PC-3 (cell line): ENCODE measurements around the gene RBM33. TPM values are rescaled to one million over a fixed set of nuclear protein-coding genes. Genes with fewer than 3 reads are reported as not detected.
A peak's percentile ranks its signal among the peaks of the same experiment; 100 is the strongest.

ENCODE experiments used
- ATAC-seq: fragments of 200-7000 bp; cut with Tn5 transposase; 2 replicates; pipeline ENCODE4 v1.9.1; 2020; ENCODE audit warnings: mild to moderate bottlenecking, moderate library complexity
- BruUV-seq: library from RNA; stranded (reverse); fragments of 400-500 nt; replicated peaks from 2 replicates; lab custom pipeline; 2021; lab: Mats Ljungman, UMichigan
- CTCF ChIA-PET: fragments of 300-600 bp; sonication (Branson Sonifier 250); formaldehyde crosslinking; loops from one replicate; lab custom pipeline; 2022; ENCODE audit warnings: antibody characterized with exemption; lab: Charles Lee
- POLR2A ChIA-PET: fragments of 300-600 bp; sonication (Branson Sonifier 250); formaldehyde crosslinking; loops from one replicate; lab custom pipeline; 2022; ENCODE audit warnings: antibody characterized with exemption; ENCODE audit not compliant: unreplicated experiment; lab: Charles Lee
- DNase-seq: peaks from one replicate; pipeline ENCODE4 v3.0.0-alpha.2; 2015
- H2AFZ ChIP-seq: fragments of 300-600 bp; sonication (generic); 2 replicates; pipeline ENCODE4 v1.6.0; 2016; ENCODE audit warnings: antibody characterized with exemption, low read length
- H3F3A ChIP-seq: fragments of 300-600 bp; sonication (generic); one replicate; pipeline ENCODE4 v1.6.0; 2017; ENCODE audit warnings: antibody characterized with exemption, low read length, control low read depth, mild to moderate bottlenecking; ENCODE audit not compliant: unreplicated experiment
- H3K27ac ChIP-seq: fragments of 300-600 bp; sonication (generic); 2 replicates; pipeline ENCODE4 v1.5.1; 2016; ENCODE audit warnings: mild to moderate bottlenecking, low read length
- H3K27me3 ChIP-seq: fragments of 300-600 bp; sonication (generic); 2 replicates; pipeline ENCODE4 v1.6.1; 2016; ENCODE audit warnings: low read length, mixed read lengths
- H3K36me3 ChIP-seq: fragments of 300-600 bp; sonication (generic); 2 replicates; pipeline ENCODE4 v1.6.1; 2016; ENCODE audit warnings: low read depth, mixed run types, low read length, mixed read lengths
- H3K4me1 ChIP-seq: fragments of 300-600 bp; sonication (generic); 2 replicates; pipeline ENCODE4 v1.5.1; 2016; ENCODE audit warnings: low read length; ENCODE audit not compliant: insufficient read depth
- H3K4me2 ChIP-seq: fragments of 300-600 bp; sonication (generic); 2 replicates; pipeline ENCODE4 v1.6.0; 2016; ENCODE audit warnings: low read length
- H3K4me3 ChIP-seq: fragments of 300-600 bp; sonication (generic); 2 replicates; pipeline ENCODE4 v1.5.1; 2016; ENCODE audit warnings: mild to moderate bottlenecking, low read length, mixed read lengths
- H3K79me2 ChIP-seq: fragments of 300-600 bp; sonication (generic); 2 replicates; pipeline ENCODE4 v1.6.1; 2017; ENCODE audit warnings: low read length, mixed read lengths
- H3K9ac ChIP-seq: fragments of 300-600 bp; sonication (generic); 2 replicates; pipeline ENCODE4 v1.6.0; 2016; ENCODE audit warnings: mild to moderate bottlenecking, low read length
- H3K9me2 ChIP-seq: fragments of 300-600 bp; sonication (generic); replicated peaks from 2 replicates; pipeline ENCODE4 v1.6.1; 2016; ENCODE audit warnings: mixed run types, low read length, mixed read lengths
- H3K9me3 ChIP-seq: fragments of 300-600 bp; sonication (generic); 2 replicates; pipeline ENCODE4 v1.6.1; 2016; ENCODE audit warnings: low read length, mixed read lengths
- H4K20me1 ChIP-seq: fragments of 300-600 bp; sonication (generic); 2 replicates; pipeline ENCODE4 v1.6.1; 2016; ENCODE audit warnings: low read length, mixed read lengths
- CTCF ChIP-seq: fragments of 300-600 bp; sonication (generic); conservative IDR thresholded peaks from 2 replicates; pipeline ENCODE4 v1.5.1; 2017; ENCODE audit warnings: antibody characterized with exemption, low read depth, mild to moderate bottlenecking, low read length
- EZH2 ChIP-seq: fragments of 300-600 bp; sonication (generic); IDR thresholded peaks from one replicate; pipeline ENCODE4 v1.6.1; 2017; ENCODE audit warnings: antibody characterized with exemption, mild to moderate bottlenecking, low read length; ENCODE audit not compliant: unreplicated experiment
- EZH2phosphoT487 ChIP-seq: fragments of 300-600 bp; sonication (generic); IDR thresholded peaks from 2 replicates; pipeline ENCODE4 v1.6.1; 2018; ENCODE audit warnings: mild to moderate bottlenecking, antibody characterized with exemption, low read length, borderline replicate concordance
- intact Hi-C: fragments of 100-400 bp; cut with micrococcal nuclease; formaldehyde crosslinking; loops from 2 replicates; pipeline ENCODE4 v1.9.0; 2023
- total RNA-seq: library from RNA; depleted of rRNA; stranded (reverse); fragments of >200 nt; gene quantifications from 2 replicates; pipeline ENCODE4 v1.2.3, GENCODE V29; 2014

Gene RBM33
- total RNA-seq, 1 experiment from 2014 or later: 25.3 TPM

- no peaks in the 10 kb centered on the region for H3K9me2 ChIP-seq
- H3K27ac ChIP-seq: no peak overlapping the region
- H3K27me3 ChIP-seq: peaks cover 36% of the 10 kb centered on the region
- no peak overlapping the region for H3K4me2 ChIP-seq
- H3K4me1 ChIP-seq: no peaks in the 10 kb centered on the region
- intact Hi-C loops: no loop called here
- no peak overlapping the region for H3K4me3 ChIP-seq
- no TSS peak for BruUV-seq
- ChIA-PET CTCF (no interaction called here), POLR2A (no interaction called here)
- no peak for TF ChIP-seq EZH2
- ATAC-seq: peak; percentile 38
- no peaks in the 10 kb centered on the region for H3K36me3 ChIP-seq
- no peak for DNase-seq
- H3K9ac ChIP-seq: no peak overlapping the region
- no peaks in the 10 kb centered on the region for H3F3A ChIP-seq
- H4K20me1 ChIP-seq: no peaks in the 10 kb centered on the region
- H3K79me2 ChIP-seq: no peaks in the 10 kb centered on the region
- no peaks in the 10 kb centered on the region for H3K9me3 ChIP-seq
- 0 out of 2 replicates have a peak overlapping the region, but pooled peaks have one; percentile 40 for H2AFZ ChIP-seq
Measured at GRCh38 chr7:155618708-155619633, 25.5 kb upstream of the RBM33 start.

- Histone ChIP-seq H3K36me3 (no peaks in the 10 kb centered on the region), H3F3A (no peaks in the 10 kb centered on the region), H3K9ac (no peak overlapping the region), H3K4me1 (no peaks in the 10 kb centered on the region), H3K9me2 (no peaks in the 10 kb centered on the region), H3K79me2 (no peaks in the 10 kb centered on the region), H3K27me3 (peaks cover 40% of the 10 kb centered on the region), H3K4me3 (no peak overlapping the region), H3K9me3 (no peaks in the 10 kb centered on the region), H2AFZ (no peak overlapping the region), H3K4me2 (no peak overlapping the region), H4K20me1 (no peaks in the 10 kb centered on the region), H3K27ac (no peak overlapping the region)
- TF ChIP-seq CTCF (no peak), EZH2 (no peak), EZH2phosphoT487 (no peak)
- POLR2A ChIA-PET: no interaction called here
- ATAC-seq (no peak), DNase-seq (no peak)
- CTCF ChIA-PET: no interaction called here
- intact Hi-C loops: no loop called here
- BruUV-seq: no TSS peak
Measured at GRCh38 chr7:155619634-155620271, 24.7 kb upstream of the RBM33 start.

- peaks cover 40% of the 10 kb centered on the region for H3K27me3 ChIP-seq
- H3K27ac ChIP-seq: no peak overlapping the region
- no peaks in the 10 kb centered on the region for H3K9me3 ChIP-seq
- no peaks in the 10 kb centered on the region for H4K20me1 ChIP-seq
- ChIA-PET POLR2A (no interaction called here), CTCF (no interaction called here)
- H3F3A ChIP-seq: no peaks in the 10 kb centered on the region
- no peaks in the 10 kb centered on the region for H3K9me2 ChIP-seq
- no peak for TF ChIP-seq EZH2phosphoT487
- TF ChIP-seq EZH2: no peak
- no peak for TF ChIP-seq CTCF
- no peak overlapping the region for H3K4me2 ChIP-seq
- no peaks in the 10 kb centered on the region for H3K79me2 ChIP-seq
- no TSS peak for BruUV-seq
- no peaks in the 10 kb centered on the region for H3K36me3 ChIP-seq
- H3K4me1 ChIP-seq: no peaks in the 10 kb centered on the region
- no peak overlapping the region for H2AFZ ChIP-seq
- H3K9ac ChIP-seq: no peak overlapping the region
- no peak overlapping the region for H3K4me3 ChIP-seq
- DNase-seq (no peak), ATAC-seq (no peak)
- intact Hi-C loops: no loop called here
Measured at GRCh38 chr7:155620497-155620896, 24.0 kb upstream of the RBM33 start.
